A673 (cell line): ENCODE results near the gene SLBP.

Experiments used
- EZH2 ChIP-seq: fragments of 200-600 bp; sonication (generic); IDR thresholded peaks from 2 replicates; pipeline ENCODE4 v1.6.1; 2017; ENCODE audit warnings: borderline replicate concordance, low read depth, mild to moderate bottlenecking, mixed read lengths, antibody characterized with exemption, low read length; ENCODE audit not compliant: poor library complexity, severe bottlenecking
- TF ChIP-seq, protein P1 (sequence below): fragments of 300-800, 200-600 bp; sonication (generic); conservative IDR thresholded peaks from 2 replicates; pipeline ENCODE4 v1.5.1; 2017; ENCODE audit warnings: low read depth, mild to moderate bottlenecking, antibody characterized with exemption, low read length, moderate library complexity, mixed read lengths

DNA sequence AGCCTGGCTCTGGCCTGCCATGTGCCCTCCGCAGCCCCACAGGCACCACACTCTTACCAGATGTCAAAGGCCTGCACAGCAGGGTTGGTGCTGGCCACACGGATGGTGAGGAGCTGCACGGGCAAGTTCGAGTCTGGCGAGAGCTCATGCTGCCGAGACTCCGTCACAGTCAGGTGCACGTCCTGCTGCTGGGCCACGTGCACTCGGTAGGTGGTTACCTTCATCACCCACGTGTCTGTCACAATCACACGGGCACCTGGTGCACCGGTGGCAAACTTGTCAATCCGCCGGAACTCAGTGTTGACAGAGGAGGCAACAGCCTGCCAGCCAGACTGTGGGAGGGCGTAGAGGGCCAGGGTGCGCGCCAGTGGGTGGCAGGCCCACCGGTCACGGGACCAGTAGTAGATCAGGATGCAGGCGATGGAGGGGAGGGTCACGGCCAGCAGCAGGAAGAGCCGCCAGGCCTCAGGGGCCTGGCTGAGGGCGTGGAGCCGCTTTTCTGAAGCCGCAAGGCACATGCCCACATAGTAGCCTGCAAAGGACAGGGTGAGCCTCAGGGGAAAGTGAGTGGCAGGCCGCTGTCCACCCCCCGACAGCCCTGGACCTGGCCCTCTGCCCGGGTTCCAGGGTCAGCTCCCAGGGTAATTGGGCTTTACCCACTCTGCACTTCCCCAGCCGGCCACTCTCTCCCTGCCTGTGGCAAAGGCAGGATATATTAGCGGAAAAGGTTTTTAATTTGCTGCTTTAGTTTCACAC is 6.2 kb upstream of the SLBP start:
- TF ChIP-seq, protein P1, sequence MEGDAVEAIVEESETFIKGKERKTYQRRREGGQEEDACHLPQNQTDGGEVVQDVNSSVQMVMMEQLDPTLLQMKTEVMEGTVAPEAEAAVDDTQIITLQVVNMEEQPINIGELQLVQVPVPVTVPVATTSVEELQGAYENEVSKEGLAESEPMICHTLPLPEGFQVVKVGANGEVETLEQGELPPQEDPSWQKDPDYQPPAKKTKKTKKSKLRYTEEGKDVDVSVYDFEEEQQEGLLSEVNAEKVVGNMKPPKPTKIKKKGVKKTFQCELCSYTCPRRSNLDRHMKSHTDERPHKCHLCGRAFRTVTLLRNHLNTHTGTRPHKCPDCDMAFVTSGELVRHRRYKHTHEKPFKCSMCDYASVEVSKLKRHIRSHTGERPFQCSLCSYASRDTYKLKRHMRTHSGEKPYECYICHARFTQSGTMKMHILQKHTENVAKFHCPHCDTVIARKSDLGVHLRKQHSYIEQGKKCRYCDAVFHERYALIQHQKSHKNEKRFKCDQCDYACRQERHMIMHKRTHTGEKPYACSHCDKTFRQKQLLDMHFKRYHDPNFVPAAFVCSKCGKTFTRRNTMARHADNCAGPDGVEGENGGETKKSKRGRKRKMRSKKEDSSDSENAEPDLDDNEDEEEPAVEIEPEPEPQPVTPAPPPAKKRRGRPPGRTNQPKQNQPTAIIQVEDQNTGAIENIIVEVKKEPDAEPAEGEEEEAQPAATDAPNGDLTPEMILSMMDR, result no peak
- TF ChIP-seq EZH2, result no peak
